ENCODE measurements around the gene KDM6A.

GRCh38 chrX:44967221-44967620 lies 94.2 kb downstream of the KDM6A start:
- TF ChIP-seq CTCF (IDR thresholded peaks at IDR 0.05; ENCODE audit: poor library complexity, severe bottlenecking) (no peak), RAD21 (conservative IDR thresholded peaks at IDR 0.05) (no peak)

Data from neural cell (in vitro differentiated cells).